ENCODE results near the gene RABAC1.

RABAC1 gene

GRCh38 chr19:41920882-41921576 is 38.1 kb downstream of the RABAC1 start:
- Histone ChIP-seq H3K4me3 (no peak overlapping the region), H3K27me3 (peaks cover 5 to 96% of the 10 kb centered on the region in 2 donors), H3K36me3 (no peaks in the 10 kb centered on the region), H3K9me3 (no peaks in the 10 kb centered on the region), H3K27ac (no peak overlapping the region), H3K4me1 (no peaks in the 10 kb centered on the region)
- no peak for TF ChIP-seq CTCF (IDR thresholded peaks at IDR 0.05)
- intact Hi-C loops (cut with DNase I; ENCODE audit: low total_unique reads), result no loop called here
- no peak for DNase-seq

GRCh38 chr19:41919948-41920712 is 39.0 kb downstream of the RABAC1 start:
- Histone ChIP-seq H3K36me3 (no peaks in the 10 kb centered on the region), H3K9me3 (no peaks in the 10 kb centered on the region), H3K27me3 (peaks cover 5 to 96% of the 10 kb centered on the region in 2 donors), H3K4me3 (no peak overlapping the region), H3K4me1 (peaks cover 0 to 5% (median 1%) of the 10 kb centered on the region in 4 donors), H3K27ac (no peak overlapping the region)
- no peak for TF ChIP-seq CTCF (IDR thresholded peaks at IDR 0.05)
- intact Hi-C loops (cut with DNase I; ENCODE audit: low total_unique reads), result no loop called here
- DNase-seq, result no peak

- intact Hi-C loops (cut with DNase I; ENCODE audit: low total_unique reads), result no loop called here
- no peaks in the 10 kb centered on the region for H3K9me3 ChIP-seq
- DNase-seq, result no peak
- no peaks in the 10 kb centered on the region for H3K36me3 ChIP-seq
- H3K4me3 ChIP-seq, result no peak overlapping the region
- H3K27me3 ChIP-seq, result peaks cover 5 to 93% of the 10 kb centered on the region in 2 donors
- H3K27ac ChIP-seq, result no peak overlapping the region
- peaks cover 0 to 6% (median 3%) of the 10 kb centered on the region in 4 donors for H3K4me1 ChIP-seq
- no peak for TF ChIP-seq CTCF (IDR thresholded peaks at IDR 0.05)
These were observed 40.4 kb downstream of the RABAC1 start for GRCh38 chr19:41918653-41919244.

- H3K27ac ChIP-seq, result no peak overlapping the region
- intact Hi-C loops (cut with DNase I; ENCODE audit: low total_unique reads), result no loop called here
- H3K4me1 ChIP-seq, result peaks cover 0 to 12% (median 6%) of the 10 kb centered on the region in 4 donors
- H3K27me3 ChIP-seq, result peaks cover 5 to 94% of the 10 kb centered on the region in 2 donors
- no peak for DNase-seq
- H3K9me3 ChIP-seq, result no peaks in the 10 kb centered on the region
- H3K36me3 ChIP-seq, result no peaks in the 10 kb centered on the region
- no peak for TF ChIP-seq CTCF (IDR thresholded peaks at IDR 0.05)
- H3K4me3 ChIP-seq, result no peak overlapping the region
These were observed 41.0 kb downstream of the RABAC1 start for GRCh38 chr19:41918095-41918494.

DNA sequence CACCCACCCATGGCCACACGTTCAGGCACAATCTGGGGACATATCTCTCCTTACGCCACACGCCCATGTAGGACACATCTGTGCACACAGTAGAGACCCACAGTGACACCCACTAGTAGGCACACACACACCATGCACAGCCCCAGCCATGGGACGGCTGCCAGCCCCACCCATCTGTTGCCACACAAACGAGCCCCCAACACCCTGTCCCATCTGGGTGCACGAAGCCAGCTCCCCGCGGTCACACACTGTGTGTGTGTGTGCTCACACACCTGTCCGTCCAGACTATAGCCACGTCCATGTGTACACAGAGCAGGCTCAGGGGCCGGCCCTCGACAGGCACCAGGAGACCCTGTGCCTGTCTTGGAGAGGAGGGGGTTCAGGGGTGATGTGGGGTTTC is 41.4 kb downstream of the RABAC1 start:
- Histone ChIP-seq H3K9me3 (no peaks in the 10 kb centered on the region), H3K27me3 (peaks cover 5 to 94% of the 10 kb centered on the region in 2 donors), H3K4me1 (peaks cover 0 to 16% (median 7%) of the 10 kb centered on the region in 4 donors), H3K27ac (no peak overlapping the region), H3K36me3 (no peaks in the 10 kb centered on the region), H3K4me3 (no peak overlapping the region)
- intact Hi-C loops (cut with DNase I; ENCODE audit: low total_unique reads), result no loop called here
- TF ChIP-seq CTCF (IDR thresholded peaks at IDR 0.05), result no peak
- no peak for DNase-seq

Measured in tibial artery (tissue), 4 donors.